Chondrocyte (in vitro differentiated cells): Measurements from ENCODE around the gene MGAT3. TPM values are rescaled to one million over a fixed set of nuclear protein-coding genes. Genes with fewer than 3 reads are reported as not detected.

Experiments used
- DNase-seq: peaks from one replicate; pipeline ENCODE4 v3.0.0; 2021; ENCODE audit warnings: mixed read lengths, low spot score
- H3K27ac Mint-ChIP-seq: one replicate; pipeline ENCODE4 v1.8.0; 2021; ENCODE audit warnings: mild to moderate bottlenecking, moderate library complexity, mixed read lengths; ENCODE audit not compliant: unreplicated experiment
- H3K27me3 Mint-ChIP-seq: 2 replicates; pipeline ENCODE4 v1.8.0; 2021; ENCODE audit warnings: low read depth, mixed read lengths
- H3K36me3 Mint-ChIP-seq: 2 replicates; pipeline ENCODE4 v1.8.0; 2021; ENCODE audit warnings: low read depth, mixed read lengths
- H3K4me1 Mint-ChIP-seq: 2 replicates; pipeline ENCODE4 v1.8.0; 2021; ENCODE audit warnings: low read depth, mild to moderate bottlenecking, mixed read lengths
- H3K4me3 Mint-ChIP-seq: one replicate; pipeline ENCODE4 v1.8.0; 2021; ENCODE audit warnings: mild to moderate bottlenecking, moderate library complexity, mixed read lengths; ENCODE audit not compliant: unreplicated experiment
- H3K9me3 Mint-ChIP-seq: 2 replicates; pipeline ENCODE4 v1.8.0; 2021; ENCODE audit warnings: low read depth, mixed read lengths
- total RNA-seq: library from RNA; stranded (reverse); gene quantifications from 3 replicates; pipeline ENCODE4 v1.2.1, GENCODE V29; 2021
- TF ChIP-seq, protein P1 (sequence below): fragments of 200-600 bp; sonication (generic); IDR thresholded peaks from 2 replicates; pipeline ENCODE4 v1.5.0; 2021; ENCODE audit warnings: antibody characterized with exemption, mild to moderate bottlenecking, moderate library complexity

MGAT3 gene
- total RNA-seq, 1 donor from 2014 or later, result 6.1 TPM

DNA sequence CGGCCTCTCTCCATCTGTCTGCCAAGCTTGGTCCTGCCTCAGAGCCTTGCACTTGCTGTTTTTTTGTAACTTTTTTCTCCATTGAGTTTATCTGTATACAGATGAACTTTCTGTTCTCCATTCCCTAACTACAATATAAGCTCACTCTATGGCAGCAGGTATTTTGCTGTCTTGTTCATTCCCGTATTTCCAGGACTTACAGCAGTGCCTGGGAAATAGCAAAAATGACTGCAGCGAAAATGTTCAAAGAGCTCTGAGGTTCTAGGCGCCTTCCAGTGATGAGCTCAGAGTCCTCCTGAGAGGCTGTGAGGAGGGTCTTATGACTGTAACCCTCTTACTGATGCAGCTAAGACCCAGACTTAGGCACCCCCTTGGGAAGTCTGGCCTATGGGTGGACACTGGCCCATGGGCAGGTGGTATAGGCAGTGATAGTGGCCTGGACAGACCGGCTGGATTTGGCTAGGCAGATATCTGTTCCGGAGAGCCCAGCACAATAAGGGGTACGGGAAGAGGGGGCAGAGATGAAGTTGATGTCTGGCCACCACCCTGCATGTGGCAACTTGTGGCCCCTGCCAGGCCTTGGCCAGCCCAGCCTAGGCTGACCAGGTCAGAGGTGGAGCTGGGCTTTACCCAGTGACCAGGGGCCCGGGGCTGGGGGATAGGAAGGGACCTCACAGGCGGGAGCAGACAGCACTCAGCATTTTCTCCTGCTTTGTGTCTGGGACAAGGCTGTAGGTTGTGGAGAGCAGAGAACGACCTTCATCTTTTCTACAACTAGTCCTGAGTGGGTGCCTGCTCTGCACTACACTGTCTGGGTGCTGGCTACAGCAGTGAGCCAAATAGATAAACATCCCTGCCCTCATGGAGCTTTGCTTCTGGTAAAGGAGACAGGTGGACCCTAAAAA, 68.2 kb downstream of the MGAT3 start:
- Mint-ChIP-seq H3K27me3 (no peaks in the 10 kb centered on the region), H3K27ac (peak overlapping the region; percentile 53), H3K36me3 (peaks cover 33% of the 10 kb centered on the region), H3K9me3 (no peaks in the 10 kb centered on the region), H3K4me3 (peak overlapping the region; percentile 18), H3K4me1 (peaks cover 55% of the 10 kb centered on the region)
- TF ChIP-seq, protein P1, sequence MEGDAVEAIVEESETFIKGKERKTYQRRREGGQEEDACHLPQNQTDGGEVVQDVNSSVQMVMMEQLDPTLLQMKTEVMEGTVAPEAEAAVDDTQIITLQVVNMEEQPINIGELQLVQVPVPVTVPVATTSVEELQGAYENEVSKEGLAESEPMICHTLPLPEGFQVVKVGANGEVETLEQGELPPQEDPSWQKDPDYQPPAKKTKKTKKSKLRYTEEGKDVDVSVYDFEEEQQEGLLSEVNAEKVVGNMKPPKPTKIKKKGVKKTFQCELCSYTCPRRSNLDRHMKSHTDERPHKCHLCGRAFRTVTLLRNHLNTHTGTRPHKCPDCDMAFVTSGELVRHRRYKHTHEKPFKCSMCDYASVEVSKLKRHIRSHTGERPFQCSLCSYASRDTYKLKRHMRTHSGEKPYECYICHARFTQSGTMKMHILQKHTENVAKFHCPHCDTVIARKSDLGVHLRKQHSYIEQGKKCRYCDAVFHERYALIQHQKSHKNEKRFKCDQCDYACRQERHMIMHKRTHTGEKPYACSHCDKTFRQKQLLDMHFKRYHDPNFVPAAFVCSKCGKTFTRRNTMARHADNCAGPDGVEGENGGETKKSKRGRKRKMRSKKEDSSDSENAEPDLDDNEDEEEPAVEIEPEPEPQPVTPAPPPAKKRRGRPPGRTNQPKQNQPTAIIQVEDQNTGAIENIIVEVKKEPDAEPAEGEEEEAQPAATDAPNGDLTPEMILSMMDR, result no peak
- DNase-seq, result no peak

DNA sequence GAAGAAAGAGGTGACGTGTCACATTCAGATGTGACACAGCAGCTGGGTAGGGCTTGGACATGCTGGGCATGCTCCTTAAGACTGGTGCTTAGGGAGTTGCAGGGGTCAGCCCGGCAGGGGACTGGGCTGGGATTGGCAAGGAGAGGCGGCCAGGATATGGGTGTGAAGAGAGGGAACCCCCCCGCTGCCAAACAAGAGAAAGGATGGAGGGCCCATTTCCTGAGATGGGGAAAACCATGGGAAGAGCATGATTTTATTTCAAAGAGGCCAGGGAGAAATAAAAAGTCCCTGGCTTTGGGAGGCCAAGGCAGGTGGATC, 68.8 kb downstream of the MGAT3 start:
- H3K4me1 Mint-ChIP-seq, result peaks cover 61% of the 10 kb centered on the region
- TF ChIP-seq, protein P1, result no peak
- no peak for DNase-seq
- H3K36me3 Mint-ChIP-seq, result peaks cover 33% of the 10 kb centered on the region
- H3K27ac Mint-ChIP-seq, result peak overlapping the region; percentile 53
- no peak overlapping the region for H3K4me3 Mint-ChIP-seq
- no peaks in the 10 kb centered on the region for H3K9me3 Mint-ChIP-seq
- no peaks in the 10 kb centered on the region for H3K27me3 Mint-ChIP-seq

DNA sequence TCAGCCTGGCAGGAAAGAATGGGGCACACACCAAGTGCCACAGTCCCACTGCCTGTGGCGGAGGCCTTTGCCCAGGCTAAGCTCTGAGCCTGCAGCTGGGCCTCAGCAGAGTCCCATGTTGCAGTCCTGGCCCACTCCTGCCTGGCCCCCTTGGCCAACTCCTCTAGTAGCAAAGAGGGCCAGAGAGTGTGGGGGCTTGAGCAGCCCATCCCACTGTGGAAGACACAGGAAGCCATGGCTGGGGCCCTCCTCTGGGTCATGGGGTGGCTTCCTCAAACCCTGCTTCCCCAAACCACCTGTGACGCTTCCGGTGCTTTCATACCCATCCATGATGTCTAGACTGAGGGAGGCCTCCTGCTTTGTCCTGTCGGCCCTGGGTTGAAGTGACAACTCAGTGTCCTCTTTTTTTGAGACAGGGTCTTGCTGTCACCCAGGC, 69.9 kb downstream of the MGAT3 start:
- no peak for DNase-seq
- Mint-ChIP-seq H3K9me3 (no peaks in the 10 kb centered on the region), H3K36me3 (peaks cover 25% of the 10 kb centered on the region), H3K27ac (peak overlapping the region; percentile 74), H3K27me3 (no peaks in the 10 kb centered on the region), H3K4me1 (peaks cover 70% of the 10 kb centered on the region), H3K4me3 (no peak overlapping the region)
- TF ChIP-seq, protein P1, result no peak

DNA sequence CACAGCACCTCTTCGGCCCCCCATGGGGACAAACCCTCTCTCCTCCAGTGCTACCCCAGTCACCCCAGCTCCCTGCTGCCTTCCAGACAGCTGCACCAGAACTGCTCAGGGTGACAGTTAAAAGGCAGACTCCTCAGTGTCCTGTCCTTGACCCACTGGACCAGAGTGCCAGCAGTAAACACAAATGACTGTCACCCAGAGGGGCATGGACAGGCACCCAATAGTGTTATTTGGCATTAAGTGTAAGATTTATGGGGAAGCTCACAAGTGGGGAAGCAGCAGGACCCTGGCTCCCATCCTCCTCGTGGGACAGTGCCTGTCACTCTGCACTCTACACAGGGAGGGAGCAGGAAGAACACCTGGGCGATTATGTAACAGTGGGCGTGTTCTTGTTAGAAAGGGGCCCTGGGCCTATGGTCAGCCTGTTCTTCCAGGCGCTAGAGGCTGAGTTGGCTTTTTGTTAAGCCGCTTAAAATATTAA, 70.7 kb downstream of the MGAT3 start:
- Mint-ChIP-seq H3K4me3 (no peak overlapping the region), H3K9me3 (no peaks in the 10 kb centered on the region), H3K27me3 (no peaks in the 10 kb centered on the region), H3K27ac (peak overlapping the region; percentile 74), H3K36me3 (peaks cover 18% of the 10 kb centered on the region), H3K4me1 (peaks cover 67% of the 10 kb centered on the region)
- TF ChIP-seq, protein P1, result no peak
- no peak for DNase-seq

DNA sequence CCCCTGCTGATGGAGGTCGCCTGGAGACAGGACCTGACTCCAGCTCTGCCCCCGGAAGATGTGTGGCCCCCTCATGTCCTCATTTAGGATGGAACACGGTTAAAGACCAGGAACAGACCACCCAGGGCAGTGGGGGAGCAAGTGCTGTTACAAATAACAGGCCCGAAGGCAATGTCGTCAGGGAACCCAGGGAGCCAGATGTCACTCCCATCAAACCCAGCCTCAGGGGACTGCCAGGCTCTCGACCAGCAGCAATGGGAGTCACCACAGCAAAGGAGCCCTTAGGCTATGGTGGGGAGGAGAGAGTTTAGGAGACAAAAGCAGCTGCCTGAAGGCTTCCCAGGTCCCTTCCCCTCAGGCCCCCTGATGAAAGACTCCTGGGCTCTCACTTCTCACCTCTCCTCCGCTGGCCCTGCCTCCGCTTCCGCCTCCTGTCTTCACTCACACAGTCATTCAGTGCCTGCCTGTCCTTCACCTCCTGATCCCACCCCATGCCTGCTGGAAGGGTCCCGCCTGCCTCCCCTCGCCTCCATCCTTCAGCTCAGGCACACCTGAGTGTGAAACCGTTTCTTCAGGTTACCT, 71.4 kb downstream of the MGAT3 start:
- H3K27me3 Mint-ChIP-seq, result no peaks in the 10 kb centered on the region
- H3K4me1 Mint-ChIP-seq, result peaks cover 62% of the 10 kb centered on the region
- TF ChIP-seq, protein P1, result no peak
- no peak overlapping the region for H3K4me3 Mint-ChIP-seq
- H3K36me3 Mint-ChIP-seq, result peaks cover 14% of the 10 kb centered on the region
- no peaks in the 10 kb centered on the region for H3K9me3 Mint-ChIP-seq
- DNase-seq, result no peak
- peak overlapping the region; percentile 77 for H3K27ac Mint-ChIP-seq
